ENCODE measurements around the gene KBTBD12. TPM values are rescaled to one million over a fixed set of nuclear protein-coding genes. Genes with fewer than 3 reads are reported as not detected.

Gene KBTBD12
- total RNA-seq, 5 donors from 2014 or later (not counting 1 experiment from before 2014, with no cell fraction given): not detected

DNA sequence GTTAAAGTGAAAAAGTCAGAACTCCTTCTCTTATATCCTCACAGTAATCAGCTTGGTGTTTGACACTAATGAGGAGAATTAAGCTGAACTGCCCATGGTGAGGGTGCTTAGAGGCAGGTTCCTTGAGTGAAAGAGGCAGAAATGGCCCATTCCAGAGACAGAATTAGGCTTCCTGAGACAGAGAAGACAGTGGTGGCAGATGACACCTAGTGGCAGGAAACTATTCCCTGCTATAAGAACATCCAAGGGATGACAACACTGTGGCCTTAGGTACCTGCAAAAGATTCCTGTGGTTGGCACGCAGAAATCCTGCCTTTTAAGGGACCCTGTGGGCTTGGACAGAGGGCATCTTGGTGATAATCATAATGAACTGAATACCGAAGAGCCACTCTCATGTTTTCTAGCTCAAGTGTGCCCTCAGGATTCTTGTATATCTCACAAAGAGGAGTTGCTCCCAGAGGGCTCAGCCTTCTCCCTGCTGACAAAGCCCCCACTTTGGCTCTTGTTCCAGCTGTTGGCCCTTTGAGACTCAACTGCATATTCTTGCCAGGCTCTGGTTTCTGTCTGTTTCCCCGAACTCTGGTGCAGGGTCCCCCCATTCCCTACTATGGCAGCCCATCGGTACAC is 56.0 kb downstream of the KBTBD12 start:
- no peaks in the 10 kb centered on the region for H3K9me3 Mint-ChIP-seq
- WGBS (ENCODE audit: insufficient coverage): 84% methylated on average over 4 of the region's 4 CpGs
- H3K4me1 Mint-ChIP-seq: no peaks in the 10 kb centered on the region
- Histone ChIP-seq H3K9me3 (no peaks in the 10 kb centered on the region), H3K27me3 (replicated peaks in 1 of 2; ENCODE audit: control insufficient read depth in 2 of 2, extremely low read depth in 1 of 2, insufficient read depth in 2 of 2, low read length in 1 of 2) (peaks cover 0 to 7% of the 10 kb centered on the region in 2 experiments), H3K4me3 (ENCODE audit: control insufficient read depth in 1 of 2, extremely low read depth in 1 of 2, low read length in 1 of 2) (no peak overlapping the region), H3K4me1 (ENCODE audit: control insufficient read depth in 1 of 2, extremely low read depth in 1 of 2, insufficient read depth in 2 of 2, low read length in 2 of 2) (no peaks in the 10 kb centered on the region), H3K27ac (ENCODE audit: low read length) (no peak overlapping the region), H3K36me3 (ENCODE audit: control insufficient read depth in 2 of 2, extremely low read depth in 1 of 2, insufficient read depth in 1 of 2, low read length in 1 of 2) (no peaks in the 10 kb centered on the region)
- no peak overlapping the region for H3K27ac Mint-ChIP-seq
- H3K27me3 Mint-ChIP-seq: peaks cover 4 to 25% of the 10 kb centered on the region in 2 donors
- H3K4me3 Mint-ChIP-seq: no peak overlapping the region
- DNase-seq (peak in 9 of 35 experiments; percentile 2 to 50 (median 7)), ATAC-seq (replicated peaks in 1 of 4) (peak in 2 of 4 experiments; percentile 54 to 58)
- CTCF ChIA-PET: interaction anchor here in 1 of 2 donors (0.6 to 1.1 kb wide), 2 partner anchors 199 to 396 kb away, joined by 3 to 4 read pairs; no protein-coding TSS in a partner anchor
- H3K36me3 Mint-ChIP-seq: no peaks in the 10 kb centered on the region
- POLR2A ChIA-PET: no interaction called here

DNA sequence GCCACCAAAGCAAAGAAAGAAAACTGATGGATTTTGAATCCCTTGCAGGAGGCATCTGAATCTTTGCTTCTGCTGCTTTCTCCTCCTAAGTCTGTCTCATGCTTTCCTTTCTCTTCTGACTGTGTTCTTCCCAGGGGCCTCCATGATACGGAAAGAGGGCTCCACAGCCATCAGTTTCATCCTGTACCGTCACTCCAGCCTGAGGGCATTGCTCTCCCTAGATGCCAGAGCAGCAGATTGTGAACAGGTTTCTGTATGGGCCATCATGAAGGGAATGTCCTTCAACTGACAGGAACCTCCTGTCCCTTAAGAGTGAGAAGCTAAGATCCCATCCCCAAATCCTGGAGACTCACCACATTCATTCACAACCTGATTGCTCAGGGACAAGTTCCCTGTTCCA is 59.2 kb downstream of the KBTBD12 start:
- POLR2A ChIA-PET: no interaction called here
- Mint-ChIP-seq H3K9me3 (no peaks in the 10 kb centered on the region), H3K27me3 (peaks cover 11 to 30% of the 10 kb centered on the region in 2 donors), H3K4me1 (no peaks in the 10 kb centered on the region), H3K27ac (no peak overlapping the region), H3K36me3 (no peaks in the 10 kb centered on the region), H3K4me3 (no peak overlapping the region)
- no peak overlapping the region for H3K27ac ChIP-seq (ENCODE audit: low read length)
- peaks cover 0 to 7% of the 10 kb centered on the region in 2 experiments for H3K27me3 ChIP-seq (replicated peaks in 1 of 2; ENCODE audit: control insufficient read depth in 2 of 2, extremely low read depth in 1 of 2, insufficient read depth in 2 of 2, low read length in 1 of 2)
- no peaks in the 10 kb centered on the region for H3K36me3 ChIP-seq (ENCODE audit: control insufficient read depth in 2 of 2, extremely low read depth in 1 of 2, insufficient read depth in 1 of 2, low read length in 1 of 2)
- 83% methylated on average over 2 of the region's 2 CpGs for WGBS (ENCODE audit: insufficient coverage)
- H3K4me3 ChIP-seq (ENCODE audit: control insufficient read depth in 1 of 2, extremely low read depth in 1 of 2, low read length in 1 of 2): no peak overlapping the region
- ATAC-seq (replicated peaks in 1 of 4): no peak
- H3K4me1 ChIP-seq (ENCODE audit: control insufficient read depth in 1 of 2, extremely low read depth in 1 of 2, insufficient read depth in 2 of 2, low read length in 2 of 2): no peaks in the 10 kb centered on the region
- no peak for DNase-seq
- CTCF ChIA-PET: no interaction called here
- no peaks in the 10 kb centered on the region for H3K9me3 ChIP-seq

- DNase-seq: no peak
- Mint-ChIP-seq H3K4me1 (no peaks in the 10 kb centered on the region), H3K27ac (no peak overlapping the region), H3K27me3 (peaks cover 11 to 30% of the 10 kb centered on the region in 2 donors), H3K36me3 (no peaks in the 10 kb centered on the region), H3K4me3 (no peak overlapping the region), H3K9me3 (no peaks in the 10 kb centered on the region)
- 93% methylated on average over 3 of the region's 6 CpGs for WGBS (ENCODE audit: insufficient coverage)
- Histone ChIP-seq H3K4me1 (ENCODE audit: control insufficient read depth in 1 of 2, extremely low read depth in 1 of 2, insufficient read depth in 2 of 2, low read length in 2 of 2) (no peaks in the 10 kb centered on the region), H3K27ac (ENCODE audit: low read length) (no peak overlapping the region), H3K4me3 (ENCODE audit: control insufficient read depth in 1 of 2, extremely low read depth in 1 of 2, low read length in 1 of 2) (no peak overlapping the region), H3K36me3 (ENCODE audit: control insufficient read depth in 2 of 2, extremely low read depth in 1 of 2, insufficient read depth in 1 of 2, low read length in 1 of 2) (no peaks in the 10 kb centered on the region), H3K27me3 (replicated peaks in 1 of 2; ENCODE audit: control insufficient read depth in 2 of 2, extremely low read depth in 1 of 2, insufficient read depth in 2 of 2, low read length in 1 of 2) (peaks cover 0 to 7% of the 10 kb centered on the region in 2 experiments), H3K9me3 (no peaks in the 10 kb centered on the region)
- ChIA-PET POLR2A (no interaction called here), CTCF (no interaction called here)
- no peak for ATAC-seq (replicated peaks in 1 of 4)
These were observed 60.4 kb downstream of the KBTBD12 start for GRCh38 chr3:127975153-127976029.

DNA sequence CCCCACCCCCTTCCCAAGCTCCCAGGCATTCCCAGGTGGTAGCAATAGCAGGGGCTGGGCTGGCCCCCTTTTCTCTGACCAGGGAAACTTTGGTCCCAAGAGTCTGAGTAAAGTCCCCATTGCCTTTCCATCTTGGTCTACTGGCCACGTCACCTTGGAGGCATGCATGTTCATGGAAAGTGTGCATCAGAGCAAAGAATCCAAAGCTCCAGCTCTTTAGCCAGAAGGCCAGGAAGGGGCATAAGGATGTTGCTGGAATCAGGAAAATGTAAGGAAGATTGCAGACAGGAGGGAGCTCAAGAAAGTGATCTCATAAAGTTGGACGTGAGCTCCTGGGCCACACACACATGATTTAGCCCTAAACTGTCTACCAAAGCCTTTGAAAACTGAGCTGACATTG is 63.6 kb downstream of the KBTBD12 start:
- no peak overlapping the region for H3K4me3 Mint-ChIP-seq
- Histone ChIP-seq H3K4me1 (ENCODE audit: control insufficient read depth in 1 of 2, extremely low read depth in 1 of 2, insufficient read depth in 2 of 2, low read length in 2 of 2) (no peaks in the 10 kb centered on the region), H3K36me3 (ENCODE audit: control insufficient read depth in 2 of 2, extremely low read depth in 1 of 2, insufficient read depth in 1 of 2, low read length in 1 of 2) (no peaks in the 10 kb centered on the region), H3K27me3 (replicated peaks in 1 of 2; ENCODE audit: control insufficient read depth in 2 of 2, extremely low read depth in 1 of 2, insufficient read depth in 2 of 2, low read length in 1 of 2) (peaks cover 0 to 2% of the 10 kb centered on the region in 2 experiments), H3K4me3 (ENCODE audit: control insufficient read depth in 1 of 2, extremely low read depth in 1 of 2, low read length in 1 of 2) (no peak overlapping the region), H3K27ac (ENCODE audit: low read length) (no peak overlapping the region), H3K9me3 (no peaks in the 10 kb centered on the region)
- H3K27ac Mint-ChIP-seq: no peak overlapping the region
- H3K4me1 Mint-ChIP-seq: no peaks in the 10 kb centered on the region
- DNase-seq (no peak), ATAC-seq (replicated peaks in 1 of 4) (no peak)
- ChIA-PET CTCF (no interaction called here), POLR2A (no interaction called here)
- peaks cover 0 to 4% (median 0%) of the 10 kb centered on the region in 3 donors for H3K9me3 Mint-ChIP-seq
- peaks cover 10 to 28% of the 10 kb centered on the region in 2 donors for H3K27me3 Mint-ChIP-seq
- peaks cover 2% of the 10 kb centered on the region for H3K36me3 Mint-ChIP-seq
- 100% methylated on average over 2 of the region's 2 CpGs for WGBS (ENCODE audit: insufficient coverage)

- no peak overlapping the region for H3K27ac ChIP-seq (ENCODE audit: low read length)
- peaks cover 2% of the 10 kb centered on the region for H3K36me3 Mint-ChIP-seq
- ChIA-PET POLR2A (no interaction called here), CTCF (no interaction called here)
- H3K4me3 Mint-ChIP-seq: no peak overlapping the region
- no peaks in the 10 kb centered on the region for H3K4me1 Mint-ChIP-seq
- H3K27me3 ChIP-seq (replicated peaks in 1 of 2; ENCODE audit: control insufficient read depth in 2 of 2, extremely low read depth in 1 of 2, insufficient read depth in 2 of 2, low read length in 1 of 2): peaks cover 0 to 7% of the 10 kb centered on the region in 2 experiments
- peaks cover 10 to 25% of the 10 kb centered on the region in 2 donors for H3K27me3 Mint-ChIP-seq
- no peak overlapping the region for H3K27ac Mint-ChIP-seq
- H3K4me3 ChIP-seq (ENCODE audit: control insufficient read depth in 1 of 2, extremely low read depth in 1 of 2, low read length in 1 of 2): no peak overlapping the region
- H3K36me3 ChIP-seq (ENCODE audit: control insufficient read depth in 2 of 2, extremely low read depth in 1 of 2, insufficient read depth in 1 of 2, low read length in 1 of 2): no peaks in the 10 kb centered on the region
- H3K9me3 ChIP-seq: no peaks in the 10 kb centered on the region
- ATAC-seq (replicated peaks in 1 of 4) (no peak), DNase-seq (no peak)
- H3K4me1 ChIP-seq (ENCODE audit: control insufficient read depth in 1 of 2, extremely low read depth in 1 of 2, insufficient read depth in 2 of 2, low read length in 2 of 2): no peaks in the 10 kb centered on the region
- peaks cover 0 to 4% (median 0%) of the 10 kb centered on the region in 3 donors for H3K9me3 Mint-ChIP-seq
These were observed 64.4 kb downstream of the KBTBD12 start for GRCh38 chr3:127979473-127979872.

DNA sequence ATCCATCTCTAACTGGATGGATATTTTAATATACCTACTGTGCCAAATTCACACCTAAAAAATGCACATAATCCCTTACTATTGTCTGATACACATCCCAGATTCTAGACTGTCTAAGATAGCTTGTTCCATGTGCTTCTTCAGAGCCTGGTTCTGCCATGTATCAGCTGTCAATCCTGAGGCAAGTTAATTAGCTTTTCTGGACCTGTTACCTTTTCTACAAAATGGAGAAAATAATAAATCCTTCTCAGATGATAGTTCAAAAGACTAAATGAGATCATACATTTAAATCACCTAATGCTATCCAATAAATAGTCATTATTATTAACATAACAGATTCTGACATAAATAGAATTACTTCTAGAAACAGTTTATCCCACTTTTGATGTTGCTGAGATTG is 66.1 kb downstream of the KBTBD12 start:
- no peak overlapping the region for H3K4me3 Mint-ChIP-seq
- no peak for ATAC-seq (replicated peaks in 1 of 4)
- peaks cover 2% of the 10 kb centered on the region for H3K36me3 Mint-ChIP-seq
- Histone ChIP-seq H3K27me3 (replicated peaks in 1 of 2; ENCODE audit: control insufficient read depth in 2 of 2, extremely low read depth in 1 of 2, insufficient read depth in 2 of 2, low read length in 1 of 2) (peaks cover 0 to 17% of the 10 kb centered on the region in 2 experiments), H3K4me1 (ENCODE audit: control insufficient read depth in 1 of 2, extremely low read depth in 1 of 2, insufficient read depth in 2 of 2, low read length in 2 of 2) (no peaks in the 10 kb centered on the region), H3K36me3 (ENCODE audit: control insufficient read depth in 2 of 2, extremely low read depth in 1 of 2, insufficient read depth in 1 of 2, low read length in 1 of 2) (no peaks in the 10 kb centered on the region), H3K9me3 (no peaks in the 10 kb centered on the region), H3K4me3 (ENCODE audit: control insufficient read depth in 1 of 2, extremely low read depth in 1 of 2, low read length in 1 of 2) (no peak overlapping the region), H3K27ac (ENCODE audit: low read length) (no peak overlapping the region)
- H3K9me3 Mint-ChIP-seq: peaks cover 0 to 4% (median 0%) of the 10 kb centered on the region in 3 donors
- POLR2A ChIA-PET: no interaction called here
- H3K27ac Mint-ChIP-seq: no peak overlapping the region
- CTCF ChIA-PET: no interaction called here
- no peak for DNase-seq
- H3K4me1 Mint-ChIP-seq: no peaks in the 10 kb centered on the region
- H3K27me3 Mint-ChIP-seq: peaks cover 10 to 25% of the 10 kb centered on the region in 2 donors

Data from T-cell (primary cell).